Mesothelial cell of epicardium (in vitro differentiated cells): ENCODE results near the gene SLC26A11. TPM values are rescaled to one million over a fixed set of nuclear protein-coding genes. Genes with fewer than 3 reads are reported as not detected.

Source experiments
- DNase-seq, 2 experiments: peaks; one replicate each; pipeline ENCODE4 v3.0.0; 2021; ENCODE audit warnings: low spot score in 2 of 2; ENCODE audit not compliant: unreplicated experiment in 2 of 2
- H3K27ac Mint-ChIP-seq: 2 replicates; pipeline ENCODE4 v1.8.0; 2021; ENCODE audit warnings: mixed read lengths
- H3K27me3 Mint-ChIP-seq: 2 replicates; pipeline ENCODE4 v1.8.0; 2021; ENCODE audit warnings: low read depth, mixed read lengths
- H3K36me3 Mint-ChIP-seq: 2 replicates; pipeline ENCODE4 v1.8.0; 2021; ENCODE audit warnings: mixed read lengths
- H3K4me1 Mint-ChIP-seq: 2 replicates; pipeline ENCODE4 v1.8.0; 2021; ENCODE audit warnings: mixed read lengths
- H3K4me3 Mint-ChIP-seq: 2 replicates; pipeline ENCODE4 v1.8.0; 2021; ENCODE audit warnings: mild to moderate bottlenecking, moderate library complexity, mixed read lengths
- H3K9me3 Mint-ChIP-seq: 2 replicates; pipeline ENCODE4 v1.8.0; 2021; ENCODE audit warnings: mixed read lengths
- total RNA-seq: library from RNA; stranded (reverse); gene quantifications from 3 replicates; pipeline ENCODE4 v1.2.1, GENCODE V29; 2021
- TF ChIP-seq, protein P1 (sequence below): fragments of 200-600 bp; sonication (generic); IDR thresholded peaks from one replicate; pipeline ENCODE4 v1.5.0; 2021; ENCODE audit warnings: antibody characterized with exemption; ENCODE audit not compliant: unreplicated experiment

The SLC26A11 gene
- total RNA-seq, 1 donor from 2014 or later = 41.2 TPM

DNA sequence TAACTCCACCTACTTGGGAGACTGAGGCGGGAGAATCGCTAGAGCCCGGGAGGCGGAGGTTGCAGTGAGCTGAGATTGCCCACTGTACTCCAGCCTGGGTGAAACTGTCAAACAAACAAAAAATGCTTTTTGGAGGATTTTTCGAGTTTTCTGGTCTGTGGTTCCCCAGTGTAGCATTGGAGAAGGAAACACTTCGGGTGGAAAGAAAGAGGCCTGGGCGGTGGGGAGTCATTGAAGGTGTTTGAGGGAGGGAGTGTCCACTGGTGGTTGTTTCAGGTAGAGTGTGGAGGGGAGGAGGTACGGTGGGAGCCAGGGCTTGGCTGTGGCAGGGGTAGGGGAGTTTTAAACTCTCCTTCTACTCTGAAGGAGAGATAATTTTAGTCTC is 41.7 kb downstream of the SLC26A11 start:
- Mint-ChIP-seq H3K36me3 (peaks cover 10% of the 10 kb centered on the region), H3K27me3 (no peaks in the 10 kb centered on the region), H3K4me3 (peak overlapping the region; percentile 78), H3K9me3 (no peaks in the 10 kb centered on the region), H3K27ac (peak overlapping the region; percentile 85), H3K4me1 (peaks cover 14% of the 10 kb centered on the region)
- DNase-seq = no peak
- TF ChIP-seq, protein P1, sequence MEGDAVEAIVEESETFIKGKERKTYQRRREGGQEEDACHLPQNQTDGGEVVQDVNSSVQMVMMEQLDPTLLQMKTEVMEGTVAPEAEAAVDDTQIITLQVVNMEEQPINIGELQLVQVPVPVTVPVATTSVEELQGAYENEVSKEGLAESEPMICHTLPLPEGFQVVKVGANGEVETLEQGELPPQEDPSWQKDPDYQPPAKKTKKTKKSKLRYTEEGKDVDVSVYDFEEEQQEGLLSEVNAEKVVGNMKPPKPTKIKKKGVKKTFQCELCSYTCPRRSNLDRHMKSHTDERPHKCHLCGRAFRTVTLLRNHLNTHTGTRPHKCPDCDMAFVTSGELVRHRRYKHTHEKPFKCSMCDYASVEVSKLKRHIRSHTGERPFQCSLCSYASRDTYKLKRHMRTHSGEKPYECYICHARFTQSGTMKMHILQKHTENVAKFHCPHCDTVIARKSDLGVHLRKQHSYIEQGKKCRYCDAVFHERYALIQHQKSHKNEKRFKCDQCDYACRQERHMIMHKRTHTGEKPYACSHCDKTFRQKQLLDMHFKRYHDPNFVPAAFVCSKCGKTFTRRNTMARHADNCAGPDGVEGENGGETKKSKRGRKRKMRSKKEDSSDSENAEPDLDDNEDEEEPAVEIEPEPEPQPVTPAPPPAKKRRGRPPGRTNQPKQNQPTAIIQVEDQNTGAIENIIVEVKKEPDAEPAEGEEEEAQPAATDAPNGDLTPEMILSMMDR = no peak

DNA sequence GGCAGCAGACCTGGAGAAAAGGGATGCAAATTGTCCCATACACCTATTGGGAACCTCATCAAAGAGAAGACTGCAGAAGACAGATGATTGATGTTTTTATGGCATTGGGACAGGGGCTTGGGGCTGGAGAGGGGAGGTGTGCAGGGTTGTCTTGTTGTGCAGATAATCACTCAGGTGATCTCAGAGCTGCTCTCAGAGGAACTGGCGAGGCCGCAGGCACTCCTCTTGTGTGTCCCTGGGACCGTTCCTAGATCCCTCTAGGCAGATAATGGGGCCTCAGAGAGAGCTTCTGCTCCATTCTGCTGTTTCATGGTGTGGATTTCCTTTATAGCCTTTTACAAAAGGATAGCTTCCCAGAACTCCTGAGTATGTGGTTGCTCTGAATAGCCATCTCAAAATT is 42.1 kb downstream of the SLC26A11 start:
- Mint-ChIP-seq H3K4me1 (peaks cover 14% of the 10 kb centered on the region), H3K36me3 (peaks cover 11% of the 10 kb centered on the region), H3K9me3 (no peaks in the 10 kb centered on the region), H3K4me3 (peak overlapping the region; percentile 78), H3K27me3 (no peaks in the 10 kb centered on the region), H3K27ac (peak overlapping the region; percentile 85)
- TF ChIP-seq, protein P1 = no peak
- no peak for DNase-seq

DNA sequence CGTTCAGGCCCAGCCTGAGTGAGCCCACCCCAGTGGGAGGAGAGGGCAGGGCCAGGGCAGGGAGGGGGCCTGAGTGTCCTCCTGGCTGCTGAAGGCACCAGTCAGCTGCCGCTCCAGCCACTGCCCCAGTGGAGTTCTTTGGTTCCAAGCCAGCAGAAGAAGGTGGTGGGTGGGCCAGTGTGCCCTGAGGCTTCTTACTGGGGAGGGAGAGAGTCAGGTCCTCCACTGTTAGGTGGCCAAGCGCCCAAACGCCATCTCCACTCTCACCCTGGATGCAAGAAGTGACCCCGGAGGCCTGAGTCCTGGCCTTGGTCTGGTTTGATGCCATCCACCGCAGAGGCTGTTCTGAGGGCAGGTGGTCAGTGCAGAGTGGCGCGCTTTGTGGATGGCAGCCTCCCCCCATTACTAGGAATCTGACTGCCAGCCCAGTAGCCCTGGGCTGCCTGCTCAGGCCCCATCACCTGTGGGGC is 42.6 kb downstream of the SLC26A11 start:
- Mint-ChIP-seq H3K9me3 (no peaks in the 10 kb centered on the region), H3K4me3 (peak overlapping the region; percentile 78), H3K36me3 (peaks cover 14% of the 10 kb centered on the region), H3K4me1 (peaks cover 14% of the 10 kb centered on the region), H3K27me3 (no peaks in the 10 kb centered on the region), H3K27ac (no peak overlapping the region)
- no peak for DNase-seq
- TF ChIP-seq, protein P1 = no peak

DNA sequence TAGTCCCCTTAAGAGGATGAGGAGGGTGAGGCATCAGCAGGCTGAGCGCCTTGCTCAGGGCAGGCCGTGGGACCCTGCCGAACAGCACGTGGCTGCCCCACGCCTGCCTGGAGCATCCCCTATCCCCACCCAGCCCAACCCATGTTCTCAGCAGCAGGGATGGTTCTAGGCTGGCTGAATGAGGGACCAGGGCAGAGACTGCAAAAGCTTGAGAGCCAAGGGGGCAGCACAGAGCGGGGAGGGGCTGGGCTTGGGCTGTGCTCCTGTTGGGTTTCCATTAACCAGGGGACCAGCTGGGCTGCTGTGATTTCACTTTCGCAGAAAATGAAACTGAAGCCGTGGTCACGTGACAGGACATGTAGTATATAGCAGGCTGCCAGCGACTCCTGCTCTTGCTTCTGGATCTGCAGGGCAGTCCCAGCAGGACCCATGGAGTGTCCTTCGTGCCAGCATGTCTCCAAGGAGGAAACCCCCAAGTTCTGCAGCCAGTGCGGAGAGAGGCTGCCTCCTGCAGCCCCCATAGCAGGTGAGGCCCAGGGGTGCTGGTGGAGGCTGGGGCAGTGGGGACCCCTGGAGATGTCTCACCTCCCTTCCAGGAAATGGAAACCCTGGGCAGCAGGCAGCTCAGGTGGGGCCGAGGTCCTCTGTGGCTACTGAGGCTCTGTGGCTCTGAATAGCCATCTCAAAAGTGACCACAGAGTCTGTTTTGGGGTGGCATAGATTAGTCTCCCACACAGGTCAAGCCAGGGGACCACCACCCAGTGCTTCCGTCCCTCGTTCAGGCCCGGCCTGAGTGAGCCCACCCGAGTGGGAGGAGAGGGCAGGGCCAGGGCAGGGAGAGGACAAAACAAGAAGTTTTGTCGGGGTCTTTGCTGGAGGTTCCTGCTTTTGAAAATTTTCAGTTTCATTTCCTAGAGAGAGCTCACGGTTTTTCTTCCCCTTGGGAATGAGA is 43.3 kb downstream of the SLC26A11 start:
- Mint-ChIP-seq H3K4me3 (no peak overlapping the region), H3K36me3 (peaks cover 14% of the 10 kb centered on the region), H3K4me1 (peaks cover 14% of the 10 kb centered on the region), H3K27ac (no peak overlapping the region), H3K27me3 (no peaks in the 10 kb centered on the region), H3K9me3 (no peaks in the 10 kb centered on the region)
- no peak for DNase-seq
- TF ChIP-seq, protein P1 = no peak

DNA sequence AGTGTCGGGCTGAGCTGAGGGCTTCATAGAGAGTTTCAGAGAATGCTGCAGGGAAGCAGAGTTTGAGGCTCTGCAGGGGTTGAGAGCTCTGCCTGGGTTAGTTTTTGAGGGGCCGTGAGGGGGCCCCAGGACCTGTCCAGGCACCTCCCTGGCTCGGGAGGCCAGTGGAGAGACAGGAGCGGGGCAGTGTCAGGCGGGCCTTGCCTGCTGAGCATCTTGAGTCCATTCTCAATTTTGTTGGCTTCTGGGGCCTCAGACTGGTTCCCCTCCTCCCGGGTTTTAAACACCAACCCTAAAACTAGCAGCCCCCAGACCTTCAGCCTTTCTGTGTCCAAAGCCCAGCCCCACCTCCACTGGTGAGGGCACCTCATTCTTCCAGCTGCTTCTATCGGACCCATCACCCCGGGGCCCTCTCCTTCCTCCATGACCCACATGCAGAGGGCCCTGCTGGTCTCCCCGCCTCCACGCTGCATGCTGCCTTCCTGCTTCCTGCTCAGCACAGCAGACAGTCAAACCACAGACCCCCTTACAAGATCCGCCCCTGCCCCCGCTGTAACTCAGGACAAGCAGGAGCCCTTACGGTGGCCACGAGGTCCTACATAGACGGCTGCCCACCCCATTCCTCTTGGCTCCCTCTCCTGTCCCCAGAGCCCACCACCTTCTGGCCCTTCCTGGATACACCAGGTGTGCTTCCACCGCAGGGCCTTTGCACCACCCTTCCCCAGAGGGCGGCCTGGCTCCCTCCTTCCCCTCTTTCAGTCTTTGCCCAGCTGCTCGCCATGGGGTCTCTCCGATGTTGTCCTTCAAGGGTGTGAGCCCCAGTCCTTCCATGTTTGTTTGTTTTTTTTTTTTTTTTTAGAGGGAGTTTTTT is 44.2 kb downstream of the SLC26A11 start:
- H3K4me1 Mint-ChIP-seq = peaks cover 14% of the 10 kb centered on the region
- H3K36me3 Mint-ChIP-seq = peaks cover 14% of the 10 kb centered on the region
- no peak overlapping the region for H3K4me3 Mint-ChIP-seq
- no peaks in the 10 kb centered on the region for H3K27me3 Mint-ChIP-seq
- no peak overlapping the region for H3K27ac Mint-ChIP-seq
- H3K9me3 Mint-ChIP-seq = no peaks in the 10 kb centered on the region
- no peak for DNase-seq
- TF ChIP-seq, protein P1 = no peak
